Activated B cell treated with CpG ODN at 0.5 μM for 24 hours (primary cell): ENCODE measurements around the gene ANKS1A. TPM values are rescaled to one million over a fixed set of nuclear protein-coding genes. Genes with fewer than 3 reads are reported as not detected.
"Not testable (repeated sequence)": the region's sequence is repeated elsewhere in the genome, so short reads cannot be mapped to it uniquely, and the experiment has no call there.

Source experiments
- ATAC-seq: fragments of 200-7000 bp; cut with Tn5 transposase; one replicate; pipeline ENCODE4 v1.10.0; 2021; ENCODE audit warnings: low read depth, mild to moderate bottlenecking, moderate library complexity
- CTCF ChIA-PET: fragments of 350-600 bp; sonication (Branson Sonifier 250); formaldehyde crosslinking; loops from one replicate; lab custom pipeline; 2021; ENCODE audit warnings: antibody characterized with exemption; lab: Charles Lee
- POLR2A ChIA-PET: fragments of 350-600 bp; sonication (Branson Sonifier 250); formaldehyde crosslinking; loops from one replicate; lab custom pipeline; 2021; ENCODE audit warnings: antibody characterized with exemption; lab: Charles Lee
- DNase-seq: peaks from one replicate; pipeline ENCODE4 v3.0.0; 2022
- H3K27ac Mint-ChIP-seq: one replicate; pipeline ENCODE4 v1.8.0; 2020; ENCODE audit warnings: mixed read lengths
- H3K27me3 Mint-ChIP-seq: one replicate; pipeline ENCODE4 v1.8.0; 2021; ENCODE audit warnings: mixed read lengths
- H3K36me3 Mint-ChIP-seq: one replicate; pipeline ENCODE4 v1.8.0; 2021; ENCODE audit warnings: low read depth, mixed read lengths
- H3K4me1 Mint-ChIP-seq: one replicate; pipeline ENCODE4 v1.8.0; 2021; ENCODE audit warnings: mixed read lengths
- H3K4me3 Mint-ChIP-seq: one replicate; pipeline ENCODE4 v1.8.0; 2020; ENCODE audit warnings: mild to moderate bottlenecking, mixed read lengths
- H3K9me3 Mint-ChIP-seq: one replicate; pipeline ENCODE4 v1.8.0; 2020; ENCODE audit warnings: mixed read lengths
- intact Hi-C: fragments of 100-400 bp; cut with micrococcal nuclease; formaldehyde crosslinking; loops from one replicate; pipeline ENCODE4 v1.15.1; 2024
- total RNA-seq: library from RNA; stranded (reverse); gene quantifications from 2 replicates; pipeline ENCODE4 v1.2.3, GENCODE V29; 2022
- TF ChIP-seq, protein P1 (sequence below): fragments of 200-600 bp; IDR thresholded peaks from one replicate; pipeline ENCODE4 v1.8.0; 2022; ENCODE audit warnings: antibody characterized with exemption, mild to moderate bottlenecking

ANKS1A gene
- total RNA-seq, 1 donor from 2014 or later = 12.6 TPM

GRCh38 chr6:34884996-34885395 lies 4.1 kb upstream of the ANKS1A start:
- POLR2A ChIA-PET = no interaction called here
- intact Hi-C loops = loop anchor here (5.0 kb wide), 1 partner anchor 802 kb away; the partner anchor contains the start of gene FKBP5
- peak overlapping the region; percentile 28 for H3K4me3 Mint-ChIP-seq

GRCh38 chr6:34885837-34886236 lies 3.2 kb upstream of the ANKS1A start:
- H3K27ac Mint-ChIP-seq, H3K27me3 Mint-ChIP-seq, DNase-seq, ATAC-seq, H3K4me3 Mint-ChIP-seq, CTCF ChIA-PET, POLR2A ChIA-PET, H3K9me3 Mint-ChIP-seq: not testable (repeated sequence)
- Mint-ChIP-seq H3K4me1 (peaks cover 47% of the 10 kb centered on the region), H3K36me3 (peaks cover 45% of the 10 kb centered on the region)
- intact Hi-C loops = loop anchor here (5.0 kb wide), 1 partner anchor 801 kb away; the partner anchor contains the start of gene FKBP5

More at GRCh38 chr6:34884996-34885395, 4.1 kb upstream of the ANKS1A start:
- Mint-ChIP-seq H3K9me3 (peaks cover 3% of the 10 kb centered on the region), H3K27ac (no peak overlapping the region), H3K27me3 (no peaks in the 10 kb centered on the region), H3K36me3 (peaks cover 53% of the 10 kb centered on the region), H3K4me1 (peaks cover 39% of the 10 kb centered on the region)
- ATAC-seq = no peak
- CTCF ChIA-PET = no interaction called here
- DNase-seq = no peak
- TF ChIP-seq, protein P1, sequence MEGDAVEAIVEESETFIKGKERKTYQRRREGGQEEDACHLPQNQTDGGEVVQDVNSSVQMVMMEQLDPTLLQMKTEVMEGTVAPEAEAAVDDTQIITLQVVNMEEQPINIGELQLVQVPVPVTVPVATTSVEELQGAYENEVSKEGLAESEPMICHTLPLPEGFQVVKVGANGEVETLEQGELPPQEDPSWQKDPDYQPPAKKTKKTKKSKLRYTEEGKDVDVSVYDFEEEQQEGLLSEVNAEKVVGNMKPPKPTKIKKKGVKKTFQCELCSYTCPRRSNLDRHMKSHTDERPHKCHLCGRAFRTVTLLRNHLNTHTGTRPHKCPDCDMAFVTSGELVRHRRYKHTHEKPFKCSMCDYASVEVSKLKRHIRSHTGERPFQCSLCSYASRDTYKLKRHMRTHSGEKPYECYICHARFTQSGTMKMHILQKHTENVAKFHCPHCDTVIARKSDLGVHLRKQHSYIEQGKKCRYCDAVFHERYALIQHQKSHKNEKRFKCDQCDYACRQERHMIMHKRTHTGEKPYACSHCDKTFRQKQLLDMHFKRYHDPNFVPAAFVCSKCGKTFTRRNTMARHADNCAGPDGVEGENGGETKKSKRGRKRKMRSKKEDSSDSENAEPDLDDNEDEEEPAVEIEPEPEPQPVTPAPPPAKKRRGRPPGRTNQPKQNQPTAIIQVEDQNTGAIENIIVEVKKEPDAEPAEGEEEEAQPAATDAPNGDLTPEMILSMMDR = no peak

GRCh38 chr6:34887753-34888513 lies 1.1 kb upstream of the ANKS1A start, which contains the start of gene TAF11:
Gene TAF11 (minus strand): TSS chr6:34888042. CDS start chr6:34887957, 85 bp downstream.
- intact Hi-C loops = loop anchor here (1.0 to 5.0 kb wide), 5 partner anchors 96 to 799 kb away; partner anchors contain the start of genes BLTP3A, FKBP5, RPS10 and SNRPC
- H3K4me1 Mint-ChIP-seq = peaks cover 52% of the 10 kb centered on the region

DNA sequence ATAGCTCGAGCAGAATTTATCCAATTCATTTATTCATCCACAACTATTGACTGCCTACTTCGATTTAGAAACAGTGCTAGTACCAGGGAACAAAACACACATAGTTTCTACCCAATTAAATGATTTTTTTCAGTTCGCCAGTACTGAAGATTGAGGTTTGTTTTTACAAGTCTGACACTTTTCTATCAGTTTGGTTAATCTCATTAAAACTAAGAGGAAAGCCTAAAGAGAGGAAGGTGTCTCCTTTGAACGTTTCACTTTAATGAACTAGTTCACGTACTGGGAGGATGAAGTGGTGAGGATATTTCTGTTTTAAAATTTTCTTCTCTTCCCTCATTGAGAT lies 570 bp upstream of the ANKS1A start:
- POLR2A ChIA-PET = interaction anchor here (0.5 to 3.4 kb wide), 15 partner anchors 10 to 1571 kb away, joined by 3 to 33 read pairs (median 4); partner anchors contain the start of genes BLTP3A, HMGA1, ILRUN and SNRPC
- H3K27ac Mint-ChIP-seq = peak overlapping the region; percentile 97
- CTCF ChIA-PET = interaction anchor here (1.1 to 1.2 kb wide), 2 partner anchors 73 to 251 kb away, joined by 3 read pairs; no protein-coding TSS in a partner anchor
- peaks cover 50% of the 10 kb centered on the region for H3K4me1 Mint-ChIP-seq
- peaks cover 30% of the 10 kb centered on the region for H3K36me3 Mint-ChIP-seq
- no peaks in the 10 kb centered on the region for H3K27me3 Mint-ChIP-seq
- no peak for DNase-seq
- no peak for ATAC-seq
- H3K4me3 Mint-ChIP-seq = peak overlapping the region; percentile 98
- peaks cover 3% of the 10 kb centered on the region for H3K9me3 Mint-ChIP-seq
- intact Hi-C loops = loop anchor here (1.0 to 5.0 kb wide), 5 partner anchors 96 to 799 kb away; partner anchors contain the start of genes BLTP3A, FKBP5, RPS10 and SNRPC
- TF ChIP-seq, protein P1 = no peak

More at GRCh38 chr6:34887753-34888513, 1.1 kb upstream of the ANKS1A start, which contains the start of gene TAF11:
- ChIA-PET POLR2A (interaction anchor here (0.6 to 3.4 kb wide), 13 partner anchors 16 to 1570 kb away, joined by 3 to 33 read pairs (median 4); partner anchors contain the start of genes BLTP3A, ILRUN, SNRPC and ZBTB22), CTCF (interaction anchor here (1.1 to 1.5 kb wide), 2 partner anchors 73 to 252 kb away, joined by 3 to 4 read pairs; no protein-coding TSS in a partner anchor)
- Mint-ChIP-seq H3K9me3 (peaks cover 3% of the 10 kb centered on the region), H3K4me3 (peak within 1 kb of the TSS; percentile 98), H3K36me3 (peaks cover 35% of the 10 kb centered on the region), H3K27ac (peak within 1 kb of the TSS; percentile 97), H3K27me3 (no peaks in the 10 kb centered on the region)
- TF ChIP-seq, protein P1 = no peak
- DNase-seq (peak; percentile 82), ATAC-seq (peak; percentile 67)

- H3K36me3 Mint-ChIP-seq = peaks cover 12% of the 10 kb centered on the region
- peaks cover 46% of the 10 kb centered on the region for H3K4me1 Mint-ChIP-seq
- POLR2A ChIA-PET = no interaction called here
- DNase-seq (no peak), ATAC-seq (no peak)
- H3K9me3 Mint-ChIP-seq = no peaks in the 10 kb centered on the region
- H3K27me3 Mint-ChIP-seq = no peaks in the 10 kb centered on the region
- intact Hi-C loops = no loop called here
- H3K27ac Mint-ChIP-seq = no peak overlapping the region
- peak overlapping the region; percentile 98 for H3K4me3 Mint-ChIP-seq
- TF ChIP-seq, protein P1 = no peak
- CTCF ChIA-PET = no interaction called here
Measured at GRCh38 chr6:34890533-34890925, 1.5 kb downstream of the ANKS1A start.
